Measurements from ENCODE around the gene ATP5MC3.
A peak's percentile ranks its signal among the peaks of the same experiment; 100 is the strongest.
"Not testable (repeated sequence)": the region's sequence is repeated elsewhere in the genome, so short reads cannot be mapped to it uniquely, and the experiment has no call there.

Gene ATP5MC3

DNA sequence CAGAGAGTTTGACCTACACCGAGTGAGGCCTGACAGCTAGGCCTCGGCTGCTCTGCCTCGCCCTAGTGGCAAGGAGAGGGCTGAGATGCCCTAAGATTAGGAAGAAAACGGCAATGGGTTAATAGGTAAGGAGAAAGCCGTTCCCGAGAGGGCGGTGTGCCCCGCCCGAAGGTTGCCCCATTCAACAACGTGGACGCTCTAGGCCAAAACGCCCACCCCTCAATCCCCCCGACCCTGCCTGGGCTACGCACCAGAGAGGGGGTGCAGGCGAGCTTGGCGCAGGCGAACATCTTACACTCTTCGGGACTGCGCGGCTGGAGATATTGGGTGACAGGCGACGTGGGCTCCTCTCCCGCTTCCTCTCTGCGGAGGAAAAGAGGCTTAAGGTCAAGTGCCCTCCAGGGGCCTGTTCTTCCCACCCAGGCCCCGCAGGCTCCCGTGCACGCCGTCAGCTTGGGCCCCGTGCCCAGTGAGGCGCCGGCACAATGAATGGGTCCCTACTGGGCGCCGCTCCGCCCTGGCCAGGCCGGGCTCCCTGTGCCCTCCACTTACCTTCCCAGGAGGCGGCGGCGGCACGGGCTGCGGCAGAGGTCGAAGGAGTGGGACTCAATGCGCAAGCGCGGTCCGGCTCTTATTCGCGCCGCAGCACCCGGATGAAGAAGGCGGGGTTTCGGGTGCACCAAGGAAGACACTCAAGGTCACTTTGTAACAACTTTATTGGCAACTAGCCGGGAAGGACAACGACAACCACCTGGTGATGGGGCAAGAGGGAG lies at the start of gene ATP5MC3:
Gene ATP5MC3, minus strand, starts transcription at position 607 of the 773 bp plus-strand sequence. Its CDS starts 317 bp downstream, at position 290.
- peak; percentile 83 for DNase-seq (ENCODE audit: low read depth, low spot score)

DNA sequence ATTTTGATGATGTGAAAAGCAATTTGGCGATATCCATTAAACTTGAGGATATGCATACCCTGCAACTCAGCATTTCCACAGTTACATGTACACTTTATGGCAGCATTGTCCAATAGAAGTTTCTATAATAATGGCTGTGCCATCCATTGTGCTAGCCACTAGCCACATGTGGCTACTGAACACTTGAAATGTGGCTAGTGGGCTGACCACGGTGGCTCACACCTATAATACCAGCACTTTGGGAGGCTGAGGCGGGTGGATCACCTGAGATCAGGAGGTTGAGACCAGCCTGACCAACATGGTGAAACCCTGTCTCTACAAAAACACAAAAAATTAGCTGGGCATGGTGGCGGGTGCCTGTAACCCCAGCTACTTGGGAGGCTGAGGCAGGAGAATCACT lies 47.1 kb upstream of the ATP5MC3 start:
- DNase-seq (ENCODE audit: low read depth, low spot score): not testable (repeated sequence)

DNA sequence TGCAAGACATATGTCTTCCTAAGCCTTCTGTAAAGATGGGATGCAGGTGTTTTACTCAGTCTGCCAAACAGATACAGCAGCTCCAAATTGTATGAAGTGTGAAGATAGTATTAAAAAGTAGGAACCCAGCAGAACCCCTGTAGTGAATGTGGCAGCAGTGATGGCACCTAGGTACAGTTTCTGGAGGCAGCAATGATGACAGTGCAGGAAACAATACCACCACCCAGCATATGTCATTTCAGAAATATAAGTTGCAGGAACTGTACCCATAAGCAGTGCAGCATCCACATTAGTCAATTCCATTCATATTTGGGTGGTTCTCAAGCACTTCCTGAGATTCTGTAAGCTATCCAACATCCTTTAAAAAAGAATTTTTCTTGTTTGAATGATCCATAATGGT lies 46.7 kb upstream of the ATP5MC3 start:
- no peak for DNase-seq (ENCODE audit: low read depth, low spot score)

DNA sequence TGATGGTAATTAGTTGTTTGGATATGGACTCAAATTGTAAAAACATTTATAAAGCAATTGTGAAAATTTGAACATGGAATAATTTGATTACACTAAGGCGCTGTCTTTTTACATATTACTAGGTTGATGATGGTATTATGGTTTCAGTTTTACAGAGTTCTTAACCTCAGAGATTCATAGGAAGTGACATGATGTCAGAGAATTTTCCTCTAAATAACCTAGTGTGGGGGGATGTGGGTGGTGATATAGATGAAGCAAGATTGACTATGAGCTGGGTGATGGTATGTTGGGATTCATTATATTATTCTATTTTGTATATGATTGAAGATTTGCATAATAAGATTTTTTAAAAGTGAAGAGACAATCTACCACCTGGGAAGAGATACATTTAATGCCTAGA lies 45.9 kb upstream of the ATP5MC3 start:
- DNase-seq (ENCODE audit: low read depth, low spot score): no peak

DNA sequence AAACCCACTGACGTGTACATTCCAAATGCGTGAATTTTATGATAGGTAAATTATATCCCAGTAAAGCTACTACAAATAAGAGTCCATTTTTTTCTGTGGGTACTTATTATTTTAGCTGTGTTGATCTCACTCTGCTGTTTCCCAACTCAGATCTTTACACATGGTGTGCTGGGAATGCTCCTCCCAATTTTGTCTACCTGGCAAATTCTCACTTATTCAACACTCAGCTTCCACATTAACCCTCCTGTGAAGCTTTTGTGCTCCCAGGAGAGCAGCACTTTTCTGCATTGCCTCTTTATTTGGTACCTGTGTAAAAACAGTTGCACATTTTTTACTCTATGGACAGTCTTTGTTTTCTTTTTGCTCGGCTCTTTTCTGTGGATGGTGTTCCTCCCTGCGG lies 38.6 kb upstream of the ATP5MC3 start:
- no peak for DNase-seq (ENCODE audit: low read depth, low spot score)

DNA sequence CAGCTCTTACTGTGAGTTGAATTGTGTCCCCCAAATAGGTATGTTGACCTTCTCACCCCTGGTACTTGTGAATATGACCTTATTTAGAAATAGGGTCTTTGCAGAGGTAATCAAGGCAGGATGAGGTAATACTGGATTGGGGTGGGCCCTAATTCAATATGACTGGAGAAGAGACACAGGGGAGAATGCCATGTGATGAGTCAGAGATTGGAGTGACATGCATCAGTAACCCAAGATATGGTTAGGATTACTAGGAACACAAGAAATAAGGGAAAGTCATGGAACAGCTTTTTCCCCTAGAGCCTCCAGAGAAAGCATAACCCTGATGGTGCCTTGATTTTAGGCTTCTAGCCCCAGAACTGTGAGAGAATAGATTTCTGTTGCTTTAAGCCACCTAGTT lies 37.0 kb upstream of the ATP5MC3 start:
- no peak for DNase-seq (ENCODE audit: low read depth, low spot score)

DNA sequence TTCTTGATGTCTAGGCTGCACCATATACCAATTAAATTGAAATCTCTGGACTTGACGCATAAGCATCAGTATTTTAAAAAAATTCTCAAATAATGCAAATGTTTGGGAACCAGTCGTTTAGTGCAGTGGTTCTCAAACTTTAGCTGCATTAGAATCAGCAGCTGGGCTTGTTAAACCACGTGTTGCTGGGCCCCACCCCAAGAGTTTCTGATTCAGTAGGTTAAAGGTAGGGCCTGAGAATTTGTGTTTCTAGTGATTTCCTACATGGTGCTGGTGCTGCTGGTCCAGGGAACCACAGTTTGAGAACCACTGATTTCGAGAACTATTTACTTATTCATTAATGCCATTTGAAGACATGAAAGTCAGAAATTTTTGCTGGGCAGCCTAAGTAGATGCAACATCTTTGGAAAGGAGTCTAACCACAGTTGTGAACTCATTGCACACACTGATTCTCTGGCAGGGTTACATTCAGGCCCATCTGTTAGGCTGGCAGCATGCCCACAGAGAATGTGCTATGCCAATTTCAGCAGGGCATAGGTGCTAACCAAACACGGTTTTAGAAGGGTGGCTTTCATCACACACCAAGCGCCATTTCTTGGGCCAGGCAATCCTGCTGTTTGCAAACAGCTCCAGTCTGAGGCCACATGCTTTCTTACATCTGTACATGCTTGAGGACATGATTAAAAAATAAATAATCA lies 26.4 kb upstream of the ATP5MC3 start:
- no peak for DNase-seq (ENCODE audit: low read depth, low spot score)

DNA sequence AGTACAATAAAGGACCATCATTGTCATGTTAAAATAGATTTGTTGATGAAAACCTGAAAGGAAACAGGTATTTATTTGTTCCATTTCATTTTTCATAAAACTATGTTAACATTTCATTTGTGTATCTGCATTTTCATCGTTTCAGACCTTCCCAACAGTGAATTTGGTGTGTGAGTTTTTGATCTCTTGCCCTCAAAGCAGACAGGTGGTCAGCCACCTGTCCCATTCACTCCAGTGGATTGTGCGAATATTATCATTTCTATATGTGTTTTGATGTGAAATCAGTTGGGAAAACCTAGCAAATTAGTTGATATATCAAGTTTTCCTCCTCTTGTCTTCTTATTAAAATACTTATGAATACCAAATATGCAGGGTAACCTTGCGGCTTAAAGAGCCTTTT lies 25.4 kb upstream of the ATP5MC3 start:
- DNase-seq (ENCODE audit: low read depth, low spot score): no peak

DNA sequence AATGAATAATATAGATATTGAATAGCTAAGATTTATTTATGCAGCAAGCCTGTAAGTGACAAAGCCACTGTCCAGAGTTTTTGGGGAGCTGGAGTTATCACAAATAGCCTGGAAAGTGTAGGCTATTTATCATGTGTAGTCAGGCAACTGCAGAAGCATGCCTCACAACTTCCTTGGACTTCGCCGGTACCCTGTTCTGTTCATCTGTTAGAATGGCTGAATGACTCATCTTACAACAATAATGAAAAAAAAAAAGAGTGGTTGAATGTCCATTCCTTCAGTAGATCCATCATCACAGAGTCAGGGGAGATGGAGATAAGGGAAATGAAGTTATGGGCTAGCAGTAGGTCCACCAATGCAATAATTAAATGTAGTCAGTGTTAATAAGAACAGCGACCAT lies 24.0 kb upstream of the ATP5MC3 start:
- no peak for DNase-seq (ENCODE audit: low read depth, low spot score)

DNA sequence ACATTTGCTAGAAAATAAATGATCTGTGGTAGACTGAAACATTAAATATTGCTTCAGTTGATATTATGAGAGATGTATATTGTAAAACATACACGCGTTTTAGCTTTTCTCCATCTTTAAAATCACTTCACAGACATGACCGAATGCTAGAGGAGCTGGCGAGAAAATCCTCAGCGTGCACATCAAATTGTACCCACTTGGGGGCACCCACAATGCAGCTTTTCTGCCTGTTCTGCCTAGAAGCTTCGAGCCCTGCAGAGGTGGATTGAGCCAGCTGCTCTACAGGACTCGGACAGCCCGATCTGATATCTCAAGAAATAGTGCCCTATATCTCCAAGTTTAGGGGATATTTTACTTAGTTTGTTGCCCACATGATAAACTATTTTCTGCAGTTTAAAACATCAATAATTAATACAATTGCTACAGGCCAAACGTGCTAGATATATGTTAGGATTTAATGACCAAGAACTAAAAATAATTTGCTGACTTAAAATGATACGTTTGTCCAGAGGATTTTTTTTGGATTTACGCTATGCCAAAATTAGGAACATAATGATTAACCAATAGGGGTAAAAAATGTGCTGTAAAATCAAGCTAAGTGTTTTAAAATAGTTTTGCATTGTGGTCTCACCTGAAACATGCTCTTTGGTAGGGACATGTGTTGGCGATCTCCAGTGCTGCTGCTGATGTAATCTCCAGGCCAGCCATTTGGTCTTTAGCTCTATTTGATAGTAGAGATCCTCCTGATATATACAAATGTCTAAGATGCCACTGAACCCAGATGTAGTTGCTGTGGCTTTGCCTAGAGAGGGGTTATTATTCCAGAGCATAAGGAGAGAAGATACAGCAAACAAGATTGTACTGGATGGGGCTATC lies 22.3 kb upstream of the ATP5MC3 start:
- DNase-seq (ENCODE audit: low read depth, low spot score): peak; percentile 28

DNA sequence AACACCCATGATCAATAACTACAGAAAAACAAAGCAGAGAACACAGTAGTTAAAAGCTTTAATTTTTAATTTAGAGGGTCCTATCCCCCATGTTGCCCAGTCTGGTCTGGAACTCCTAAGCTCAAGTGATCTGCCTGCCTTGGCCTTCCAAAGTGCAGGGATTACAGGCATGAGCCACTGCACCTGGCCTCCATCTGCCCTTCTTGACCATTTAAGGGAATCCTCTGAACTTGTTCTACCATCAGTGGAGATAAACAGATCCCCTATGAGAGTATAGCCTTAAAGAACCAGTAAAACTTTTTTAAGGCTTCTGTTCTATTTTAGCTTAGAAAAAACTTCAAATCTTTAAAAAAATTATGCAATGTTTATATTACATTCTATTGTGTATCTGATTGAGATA lies 13.5 kb upstream of the ATP5MC3 start:
- DNase-seq (ENCODE audit: low read depth, low spot score): no peak

DNA sequence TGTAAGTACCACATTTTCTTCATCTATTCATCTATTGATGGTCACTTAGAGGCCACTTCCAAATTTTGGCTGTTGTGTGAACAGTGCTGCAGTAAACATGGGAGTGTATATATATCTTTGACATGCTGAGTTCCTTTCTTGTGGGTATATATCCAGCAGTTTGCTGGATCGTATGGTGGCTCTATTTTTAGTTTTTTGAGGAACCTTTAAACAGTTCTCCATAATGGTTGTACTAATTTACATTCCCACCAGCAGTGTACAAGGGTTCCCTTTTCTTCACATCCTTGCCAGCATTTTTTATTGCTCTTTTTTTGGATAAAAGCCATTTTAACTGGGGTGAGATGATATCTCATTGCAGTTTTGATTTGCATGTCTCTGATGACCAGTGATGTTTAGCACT lies 7.3 kb upstream of the ATP5MC3 start:
- DNase-seq (ENCODE audit: low read depth, low spot score): no peak

DNA sequence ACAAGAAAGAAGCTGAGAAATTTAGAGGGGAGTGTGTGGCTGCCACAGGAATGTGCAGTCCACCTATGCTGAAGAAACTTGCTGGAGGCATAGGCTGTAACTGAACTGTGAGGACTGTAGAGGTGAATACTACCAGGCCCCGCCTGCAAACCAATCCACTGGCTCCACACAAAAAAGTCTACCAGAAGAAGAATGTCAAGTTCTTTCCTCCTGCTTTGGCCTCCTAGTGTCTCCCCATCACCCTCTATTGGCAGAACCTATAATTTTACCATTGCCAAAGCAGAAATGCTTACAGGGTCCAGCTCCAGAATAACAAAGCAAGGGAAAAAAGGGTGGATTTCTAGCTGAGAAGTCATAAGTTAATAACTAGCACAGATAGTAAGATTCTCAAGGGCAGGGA lies 5.9 kb upstream of the ATP5MC3 start:
- DNase-seq (ENCODE audit: low read depth, low spot score): no peak

DNA sequence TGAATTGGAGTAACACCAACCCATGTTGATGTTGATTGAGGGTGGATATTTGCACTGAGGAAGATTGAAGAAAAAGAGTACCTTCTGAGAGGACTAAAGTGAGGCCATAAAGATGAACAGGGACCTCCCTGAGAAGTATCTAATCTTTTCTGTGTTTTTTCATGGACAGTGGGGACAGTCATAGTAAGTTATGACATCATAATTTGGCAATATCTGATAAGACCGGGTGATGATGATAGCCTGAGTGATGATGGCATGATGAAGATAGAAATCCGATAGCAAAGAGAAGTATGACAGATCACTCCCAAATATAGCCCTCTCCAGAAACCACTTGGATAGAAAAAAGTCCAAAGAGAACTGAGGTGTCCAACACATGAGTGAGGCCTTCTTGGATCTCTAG lies 2.2 kb upstream of the ATP5MC3 start:
- DNase-seq (ENCODE audit: low read depth, low spot score): no peak

DNA sequence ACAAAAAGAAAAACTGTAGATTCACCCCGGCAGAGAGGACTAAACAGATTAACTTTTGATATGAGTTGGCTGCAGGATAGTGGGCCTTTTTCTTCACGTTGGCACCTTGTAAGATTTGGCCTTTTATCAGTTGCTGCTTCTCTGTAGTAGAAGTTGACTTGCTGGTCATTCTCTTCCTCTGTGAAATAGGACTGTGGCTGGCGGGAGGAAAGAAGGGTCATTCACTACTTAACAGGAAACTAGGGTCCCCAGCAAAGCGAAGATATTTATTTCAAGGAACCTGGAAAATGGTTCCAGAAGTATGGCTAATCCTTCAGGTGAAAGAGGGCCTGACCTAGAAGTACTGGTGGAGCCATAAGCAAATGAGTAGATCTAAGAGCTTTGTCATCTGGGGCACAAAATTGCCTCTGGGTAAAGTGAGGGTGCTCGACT lies 383 bp upstream of the ATP5MC3 start:
- no peak for DNase-seq (ENCODE audit: low read depth, low spot score)

DNA sequence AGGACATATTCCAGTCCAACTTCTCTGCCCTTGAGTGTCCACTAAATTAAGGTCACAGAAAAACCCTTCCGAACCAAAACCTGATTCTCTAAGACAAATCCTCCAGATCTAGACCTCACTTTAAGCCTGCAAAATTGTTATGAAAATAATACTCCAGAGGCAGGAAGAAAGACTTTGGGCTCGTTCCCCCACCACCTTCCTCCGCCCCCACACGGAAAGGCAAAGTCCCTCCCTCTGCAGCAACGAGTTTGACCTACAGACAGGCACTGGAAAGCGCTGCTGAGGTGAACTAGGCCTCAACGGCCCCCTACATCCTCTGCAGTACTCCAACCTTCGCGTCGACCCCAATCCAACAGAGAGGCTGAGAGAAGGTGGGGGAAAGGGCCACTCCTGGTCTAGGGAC lies 808 bp downstream of the ATP5MC3 start:
- DNase-seq (ENCODE audit: low read depth, low spot score): no peak

DNA sequence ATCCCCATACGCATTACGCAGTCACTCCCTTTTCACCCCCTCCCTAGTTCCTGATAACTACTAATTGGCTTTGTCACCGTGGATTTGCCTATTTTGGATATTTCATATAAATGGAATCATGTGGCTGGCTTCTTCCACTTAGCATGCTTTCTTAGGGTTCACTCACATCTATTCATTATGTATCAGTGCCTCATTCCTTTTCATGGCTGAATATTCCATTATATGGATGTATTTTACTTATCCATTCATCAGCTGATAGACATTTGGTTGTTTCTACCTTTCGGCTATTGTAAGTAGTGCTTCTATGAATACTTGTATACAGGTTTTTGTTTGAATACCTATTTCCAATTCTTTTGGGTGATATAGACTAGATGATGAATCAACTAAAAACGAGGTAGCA lies 4.9 kb downstream of the ATP5MC3 start:
- no peak for DNase-seq (ENCODE audit: low read depth, low spot score)

DNA sequence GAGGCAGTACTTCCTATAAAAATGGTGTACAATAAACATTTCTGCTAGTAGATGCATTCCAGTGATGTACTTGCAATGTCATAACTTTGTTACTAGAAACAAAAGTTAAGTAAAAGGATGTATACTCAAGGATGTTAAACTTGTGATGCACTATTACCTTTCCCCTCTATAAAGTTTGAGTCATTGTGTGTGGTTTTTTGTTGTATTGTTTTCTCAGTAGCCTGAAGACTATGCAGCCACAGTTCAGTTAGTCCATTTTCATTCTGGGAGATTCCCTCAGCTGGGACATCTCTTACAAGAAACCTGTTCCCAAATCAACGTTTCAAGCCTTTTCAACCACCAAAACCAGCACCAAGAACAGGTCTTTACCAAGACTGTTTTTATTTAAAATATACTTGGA lies 5.6 kb downstream of the ATP5MC3 start:
- no peak for DNase-seq (ENCODE audit: low read depth, low spot score)

DNA sequence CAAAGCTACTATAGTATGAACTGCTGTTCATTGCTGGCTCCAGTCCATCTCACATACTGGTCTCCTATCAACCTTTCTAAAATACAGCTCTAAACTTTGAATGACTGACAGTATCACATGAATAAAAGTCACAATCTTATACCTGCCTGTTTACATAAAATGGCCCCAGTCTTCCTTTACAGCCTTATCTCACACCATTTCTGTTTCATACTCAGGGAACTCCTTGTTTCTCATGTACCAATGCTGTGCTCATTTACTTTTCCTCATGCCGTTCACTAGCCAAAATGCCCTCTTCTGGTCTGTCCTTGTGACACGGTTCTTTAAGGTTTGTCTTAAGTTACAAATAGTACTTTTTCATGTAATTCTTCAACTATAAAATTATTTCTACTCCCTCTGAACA lies 6.2 kb downstream of the ATP5MC3 start:
- no peak for DNase-seq (ENCODE audit: low read depth, low spot score)

DNA sequence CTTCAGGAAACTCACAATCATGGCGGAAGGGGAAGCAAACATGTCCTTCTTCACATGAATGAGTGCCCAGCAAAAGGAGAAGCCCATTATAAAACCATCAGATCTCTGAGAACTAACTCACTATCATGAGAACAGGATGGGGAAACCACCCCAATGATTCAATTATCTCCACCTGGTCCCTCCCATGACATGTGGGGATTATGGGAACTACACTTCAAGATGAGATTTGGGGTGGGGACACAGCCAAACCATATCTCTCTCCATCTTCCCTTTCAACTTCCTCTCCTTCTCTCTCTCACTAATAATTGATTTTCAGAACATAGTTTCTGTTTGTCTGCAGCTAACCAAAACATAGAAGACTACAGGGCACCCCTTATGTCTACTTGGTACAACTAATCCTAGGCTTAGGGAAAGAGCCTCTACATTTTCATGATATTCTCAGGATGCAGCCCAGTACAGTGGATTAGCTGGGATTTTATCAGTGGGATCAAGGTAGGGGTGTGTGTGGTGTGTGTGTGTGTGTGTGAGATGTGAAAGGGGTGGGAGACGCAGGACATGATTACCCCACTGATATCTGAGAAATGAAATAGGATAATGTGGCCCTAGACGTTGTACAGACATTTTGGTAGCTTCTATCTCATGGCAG lies 10.7 kb downstream of the ATP5MC3 start:
- no peak for DNase-seq (ENCODE audit: low read depth, low spot score)

DNA sequence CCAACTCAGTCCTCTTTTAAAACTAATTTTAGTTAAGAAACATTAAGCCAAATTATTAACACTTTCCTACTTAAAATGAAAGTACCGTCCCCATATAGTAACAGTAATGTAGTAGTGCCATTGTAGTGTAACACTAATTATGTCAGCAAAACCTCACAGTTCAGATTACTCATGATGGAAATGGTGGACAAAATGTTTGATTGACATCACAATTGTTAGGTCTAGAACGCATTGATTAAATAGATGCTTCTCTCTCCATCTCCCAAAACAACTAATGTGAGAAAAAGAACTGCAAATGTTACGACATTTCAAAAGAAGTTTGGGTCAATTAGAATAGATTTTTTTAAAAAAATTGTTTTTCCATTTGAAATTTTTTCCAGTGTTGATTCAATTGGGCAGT lies 12.3 kb downstream of the ATP5MC3 start:
- no peak for DNase-seq (ENCODE audit: low read depth, low spot score)

DNA sequence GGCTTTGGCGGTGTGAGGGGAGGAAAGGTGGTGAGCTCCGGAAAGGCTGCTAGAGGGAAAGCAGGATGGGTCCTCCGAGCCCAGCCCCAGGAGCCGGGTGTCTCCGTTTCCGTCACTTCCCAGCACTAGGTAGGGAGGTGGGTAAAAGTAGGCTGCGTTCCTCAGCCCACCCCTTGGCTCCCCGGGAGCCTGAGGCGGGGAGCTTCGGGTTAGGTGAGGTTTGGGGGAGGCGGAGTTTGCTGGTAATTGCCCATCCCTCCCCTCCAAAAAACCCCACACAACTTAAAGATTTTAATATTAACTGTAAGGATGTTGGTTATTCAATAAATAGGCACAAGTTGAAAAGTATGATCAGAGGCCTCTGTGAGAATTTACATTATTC lies 13.0 kb downstream of the ATP5MC3 start:
- DNase-seq (ENCODE audit: low read depth, low spot score): no peak

Data from iPS DF 19.7 (cell line).